ENCODE measurements around the gene ALOXE3.
"Not testable (repeated sequence)": the region's sequence is repeated elsewhere in the genome, so short reads cannot be mapped to it uniquely, and the experiment has no call there.

The ALOXE3 gene

GRCh38 chr17:8087952-8088230 is 30.4 kb downstream of the ALOXE3 start:
- DNase-seq: no peak

GRCh38 chr17:8087075-8087951 is 31.0 kb downstream of the ALOXE3 start, which contains the start of gene ALOX12B:
Gene ALOX12B (minus strand): TSS chr17:8087716. CDS start chr17:8087442, 274 bp downstream.
- DNase-seq: no peak

- DNase-seq: no peak
Observed at GRCh38 chr17:8084250-8084649, 34.1 kb downstream of the ALOXE3 start.

DNA sequence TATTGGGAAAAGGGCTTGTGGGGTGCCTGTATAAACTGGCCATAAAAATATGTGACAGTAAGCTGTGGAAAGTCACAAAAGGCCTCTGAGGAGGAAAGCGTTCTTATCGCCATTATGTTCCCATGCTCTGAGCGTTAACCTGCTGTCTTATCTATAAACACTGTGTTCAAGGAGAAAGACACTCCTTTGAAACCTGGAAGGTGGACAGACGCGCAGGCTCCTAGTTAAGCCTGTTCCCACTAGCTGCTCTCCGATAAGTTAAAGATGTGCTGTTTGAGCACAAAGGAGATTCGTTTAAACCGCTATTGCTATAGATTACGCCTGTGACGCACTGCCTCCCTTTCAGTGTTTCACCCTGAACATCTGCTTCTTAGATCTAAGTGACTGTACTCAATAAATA is 36.0 kb downstream of the ALOXE3 start:
- DNase-seq: no peak

GRCh38 chr17:8081876-8082275 is 36.4 kb downstream of the ALOXE3 start:
- no peak for DNase-seq

- DNase-seq: no peak
Observed at GRCh38 chr17:8080799-8081219, 37.5 kb downstream of the ALOXE3 start.

DNA sequence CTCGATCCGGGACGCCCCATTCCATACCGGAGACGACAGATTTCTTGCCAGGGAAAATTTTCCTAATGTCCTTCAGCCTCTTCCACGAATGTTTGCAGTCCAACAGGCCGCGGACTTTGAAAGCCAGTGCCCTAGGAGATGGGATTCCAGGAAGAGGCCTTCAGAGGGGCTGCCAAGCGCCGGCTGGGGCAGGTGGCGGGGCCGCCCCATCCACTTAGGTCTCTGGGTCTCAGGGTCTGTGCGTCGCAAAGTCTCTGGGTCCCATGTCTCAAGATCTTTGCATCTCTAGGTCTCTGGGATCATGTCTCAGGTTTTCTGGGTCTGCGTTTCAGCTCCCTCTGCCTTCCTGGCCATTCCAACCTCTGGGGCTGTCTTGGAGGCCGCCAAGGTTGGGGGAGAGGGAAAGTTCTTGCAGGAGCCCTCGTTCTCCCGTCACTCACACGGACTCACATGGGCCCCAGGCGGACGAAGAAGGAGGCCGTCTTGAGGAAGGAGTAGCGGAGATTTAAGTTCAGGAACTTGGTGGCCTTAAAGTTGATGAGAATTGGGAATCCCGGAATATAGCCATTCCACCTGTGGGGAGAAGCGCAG is 38.0 kb downstream of the ALOXE3 start:
- no peak for DNase-seq

- peak; percentile 60 for DNase-seq
Observed at GRCh38 chr17:8079291-8080207, 38.8 kb downstream of the ALOXE3 start.

- DNase-seq: not testable (repeated sequence)
Observed at GRCh38 chr17:8077939-8078338, 40.4 kb downstream of the ALOXE3 start.

DNA sequence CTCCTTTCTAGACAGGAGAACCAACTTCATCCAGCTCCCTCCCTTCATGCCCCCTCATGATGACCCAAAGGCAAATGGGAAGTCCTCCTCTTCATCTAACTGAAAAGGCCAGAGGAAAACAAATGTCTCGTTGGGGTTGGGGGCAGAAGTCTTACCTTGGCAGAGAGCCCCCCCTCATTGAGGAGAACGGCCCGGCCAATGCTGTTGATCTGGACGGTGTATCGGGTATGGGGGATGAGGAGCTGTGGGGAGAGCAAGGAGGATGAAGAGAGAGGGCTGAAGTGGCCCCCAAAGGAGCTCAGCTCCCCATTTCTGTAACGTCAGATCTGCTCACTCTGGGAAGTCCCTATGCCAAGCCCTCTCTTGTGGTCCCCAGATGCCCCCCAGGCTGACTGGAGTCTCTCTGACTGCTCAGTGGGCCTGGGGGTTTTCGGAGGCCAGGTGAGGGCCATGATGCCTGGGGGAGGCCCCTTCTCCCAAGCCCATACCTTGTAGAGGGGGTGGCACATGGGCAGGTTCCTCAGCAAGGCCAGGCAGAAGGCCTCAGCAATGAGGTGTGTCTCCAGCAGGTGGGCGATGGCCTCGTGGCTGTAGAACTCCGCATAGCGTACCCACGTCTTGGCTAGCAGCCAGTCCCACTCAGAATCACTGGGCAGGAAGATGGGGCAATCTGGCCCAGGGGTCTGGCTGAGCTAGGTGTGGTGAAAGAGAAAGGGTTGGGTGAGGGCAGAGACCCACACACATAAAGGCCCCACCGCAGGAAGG is 41.6 kb downstream of the ALOXE3 start:
- no peak for DNase-seq

- no peak for DNase-seq
Observed at GRCh38 chr17:8075574-8076342, 42.6 kb downstream of the ALOXE3 start.

DNA sequence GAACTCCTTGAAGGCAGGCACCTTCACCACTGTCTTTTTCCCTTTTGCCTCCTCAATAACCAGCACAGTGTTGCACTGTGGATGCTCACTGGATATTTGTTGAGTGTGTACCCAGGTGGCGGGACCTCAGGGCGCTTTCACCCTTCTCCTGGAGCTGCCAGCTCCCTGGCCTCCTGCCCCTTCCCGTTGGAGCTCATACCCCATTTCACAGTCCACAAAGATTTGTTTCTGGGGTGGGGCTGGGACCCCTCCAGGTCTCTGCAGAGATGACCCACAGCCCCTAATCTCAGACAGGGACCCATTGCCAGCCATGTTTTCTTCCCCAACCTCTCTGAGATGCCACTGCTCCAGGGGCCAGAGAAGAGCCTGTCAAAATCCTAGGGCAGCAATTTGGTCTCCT is 43.2 kb downstream of the ALOXE3 start:
- DNase-seq: no peak

- no peak for DNase-seq
Observed at GRCh38 chr17:8074554-8074953, 43.8 kb downstream of the ALOXE3 start.

DNA sequence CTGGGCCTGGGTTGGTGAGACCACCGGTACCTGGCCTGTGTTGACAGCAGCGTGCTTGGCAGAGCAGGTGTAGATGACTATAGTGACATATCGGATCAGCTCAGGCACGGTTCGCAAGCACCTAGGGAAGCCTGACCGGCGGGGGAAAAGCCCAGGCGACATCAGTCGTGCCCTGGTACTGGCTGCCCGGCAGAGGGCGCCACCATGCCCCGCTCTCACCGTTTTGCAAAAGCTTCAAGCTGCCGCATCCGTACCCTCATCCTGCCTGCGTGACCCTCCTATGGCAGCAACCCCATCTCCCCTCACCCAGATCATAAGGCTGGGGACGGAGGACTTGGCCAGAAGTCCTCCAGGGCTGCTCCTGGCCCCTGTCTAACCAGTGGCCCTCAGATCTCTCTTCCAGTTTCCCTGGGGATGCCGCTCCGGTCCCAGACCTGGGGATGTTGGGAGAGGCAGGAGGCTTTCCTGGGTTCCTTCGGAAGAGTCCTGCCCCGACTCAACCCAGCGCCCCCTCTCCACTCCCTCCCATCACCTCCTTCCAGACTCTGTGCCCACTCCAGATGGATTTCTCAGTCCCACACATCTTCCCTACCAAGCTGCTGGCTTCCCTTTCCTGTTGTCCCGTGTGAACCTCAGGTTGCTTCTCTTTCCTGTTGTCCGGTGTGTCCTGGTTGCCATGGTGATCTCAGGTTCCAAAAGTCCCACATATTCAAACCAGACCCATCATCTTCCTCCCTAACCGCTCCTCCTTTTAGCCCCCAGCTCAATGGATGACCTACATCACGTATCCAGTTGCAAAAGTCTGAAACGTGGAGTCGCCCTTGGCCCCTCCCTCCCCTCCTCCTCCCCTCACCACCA is 44.5 kb downstream of the ALOXE3 start:
- no peak for DNase-seq

- DNase-seq: no peak
Observed at GRCh38 chr17:8072729-8073461, 45.4 kb downstream of the ALOXE3 start.

DNA sequence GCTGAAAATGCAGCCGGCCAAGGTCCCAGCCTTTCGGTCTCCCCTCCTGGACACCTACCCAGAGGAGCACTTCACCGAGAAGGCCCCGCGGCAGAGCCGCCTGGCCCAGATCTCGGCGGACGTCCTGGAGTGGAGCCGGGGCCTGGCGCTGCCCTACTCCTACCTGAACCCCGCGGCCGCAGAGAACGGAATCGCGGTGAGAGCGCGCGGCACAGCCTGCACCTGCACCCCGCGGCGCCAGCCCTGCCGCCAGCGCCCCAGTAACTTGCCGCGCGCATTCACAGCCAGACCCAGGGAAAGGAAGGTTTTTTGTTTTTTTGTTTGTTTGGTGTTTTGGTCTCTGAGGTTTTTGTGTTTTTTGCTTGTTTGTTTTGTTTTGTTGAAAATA is 46.0 kb downstream of the ALOXE3 start:
- DNase-seq: no peak

- no peak for DNase-seq
Observed at GRCh38 chr17:8071496-8071895, 46.8 kb downstream of the ALOXE3 start.

DNA sequence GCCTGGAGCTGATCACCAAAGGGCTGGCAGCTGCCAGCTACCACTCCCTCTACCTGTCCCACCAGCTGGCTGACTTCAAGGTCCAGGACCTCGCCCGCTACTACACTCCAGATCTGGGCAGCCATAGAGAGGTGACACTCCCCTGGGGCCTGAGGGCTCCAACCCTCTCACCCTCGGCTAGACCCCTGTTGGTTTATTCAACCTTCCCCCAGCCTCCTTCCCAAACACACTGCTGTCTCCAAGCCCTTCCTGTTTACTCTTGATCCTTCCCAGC is 48.8 kb downstream of the ALOXE3 start:
- no peak for DNase-seq

- DNase-seq: no peak
Observed at GRCh38 chr17:8068736-8069586, 49.4 kb downstream of the ALOXE3 start.

GRCh38 chr17:8067806-8068205 is 50.5 kb downstream of the ALOXE3 start:
- DNase-seq: no peak

All from NCI-H1092 (cell line).